Neural crest cell (in vitro differentiated cells): ENCODE measurements around the gene NUPR1. TPM values are rescaled to one million over a fixed set of nuclear protein-coding genes. Genes with fewer than 3 reads are reported as not detected.

Experiments used
- DNase-seq: peaks from one replicate; pipeline ENCODE4 v3.0.0; 2021; ENCODE audit warnings: low read depth, mixed read lengths, low spot score
- H3K27ac Mint-ChIP-seq: one replicate; pipeline ENCODE4 v1.8.0; 2021; ENCODE audit warnings: mild to moderate bottlenecking, mixed read lengths; ENCODE audit not compliant: unreplicated experiment
- H3K27me3 Mint-ChIP-seq: 2 replicates; pipeline ENCODE4 v1.8.0; 2021; ENCODE audit warnings: low read depth, mild to moderate bottlenecking, mixed read lengths
- H3K36me3 Mint-ChIP-seq: 2 replicates; pipeline ENCODE4 v1.8.0; 2021; ENCODE audit warnings: low read depth, mild to moderate bottlenecking, mixed read lengths
- H3K4me1 Mint-ChIP-seq: 2 replicates; pipeline ENCODE4 v1.8.0; 2021; ENCODE audit warnings: mixed read lengths
- H3K4me3 Mint-ChIP-seq: one replicate; pipeline ENCODE4 v1.8.0; 2021; ENCODE audit warnings: mild to moderate bottlenecking, mixed read lengths
- H3K9me3 Mint-ChIP-seq: 2 replicates; pipeline ENCODE4 v1.8.0; 2021; ENCODE audit warnings: mixed read lengths
- total RNA-seq: library from RNA; stranded (reverse); gene quantifications from 2 replicates; pipeline ENCODE4 v1.2.1, GENCODE V29; 2021
- TF ChIP-seq, protein P1 (sequence below): fragments of 200-600 bp; sonication (generic); conservative IDR thresholded peaks from 2 replicates; pipeline ENCODE4 v1.5.0; 2021; ENCODE audit warnings: antibody characterized with exemption, mild to moderate bottlenecking

NUPR1 gene
- total RNA-seq, 1 donor from 2014 or later = not detected

DNA sequence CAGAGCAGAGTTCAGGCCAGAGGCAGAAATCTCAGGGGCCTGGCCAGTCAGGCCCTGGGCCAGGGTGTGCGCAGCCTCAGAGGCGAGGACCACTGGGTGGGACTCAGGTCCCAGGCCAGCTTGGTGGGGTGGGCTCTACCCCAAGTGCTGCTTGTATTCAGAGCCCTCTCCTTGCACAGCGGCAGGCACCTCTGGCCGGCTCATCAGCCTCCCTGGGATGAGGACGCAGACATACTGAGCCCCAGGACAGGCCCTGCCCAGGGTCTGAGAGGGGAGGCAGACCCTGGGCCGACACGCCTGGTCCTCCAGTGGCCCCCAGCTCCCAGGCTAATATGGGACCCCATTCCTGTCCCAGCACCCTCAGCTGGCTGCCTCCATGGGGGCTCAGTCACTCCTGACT is 24.5 kb downstream of the NUPR1 start:
- Mint-ChIP-seq H3K27ac (no peak overlapping the region), H3K27me3 (no peaks in the 10 kb centered on the region)

DNA sequence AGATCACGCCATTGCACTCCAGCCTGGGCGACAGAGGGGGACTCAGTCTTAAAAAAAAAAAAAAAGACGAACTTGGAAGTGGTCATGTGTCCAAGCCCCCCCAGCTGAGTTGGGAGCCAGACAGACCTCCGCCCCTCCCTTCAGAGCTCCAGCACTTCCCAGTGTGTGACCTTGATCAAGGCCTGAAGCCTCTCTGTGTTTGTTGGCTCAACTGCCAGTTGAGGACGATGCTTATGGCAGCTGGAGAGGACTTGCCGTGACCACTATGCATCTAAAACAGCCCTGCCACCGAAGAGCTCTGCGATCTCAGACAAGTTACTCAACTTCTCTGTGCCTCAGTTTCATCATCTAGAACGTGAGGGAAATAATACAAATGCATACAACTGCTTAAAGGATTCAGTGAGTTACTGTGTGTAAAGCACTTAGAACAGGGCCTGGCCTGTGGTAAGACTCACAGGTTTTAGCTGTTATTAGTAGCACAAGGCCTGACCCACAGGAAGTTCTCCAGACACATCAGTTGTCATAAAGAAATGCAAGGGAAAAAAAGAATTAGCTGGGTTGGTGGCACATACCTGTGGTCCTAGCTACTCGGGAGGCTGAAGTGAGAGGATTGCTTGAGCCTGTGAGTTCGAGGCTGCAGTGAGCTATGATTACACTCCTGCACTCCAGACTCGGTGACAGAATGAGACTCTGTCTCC is 25.1 kb downstream of the NUPR1 start:
- Mint-ChIP-seq H3K27ac (peak overlapping the region; percentile 12), H3K9me3 (no peaks in the 10 kb centered on the region), H3K36me3 (no peaks in the 10 kb centered on the region), H3K4me1 (no peaks in the 10 kb centered on the region), H3K4me3 (no peak overlapping the region), H3K27me3 (no peaks in the 10 kb centered on the region)
- TF ChIP-seq, protein P1, sequence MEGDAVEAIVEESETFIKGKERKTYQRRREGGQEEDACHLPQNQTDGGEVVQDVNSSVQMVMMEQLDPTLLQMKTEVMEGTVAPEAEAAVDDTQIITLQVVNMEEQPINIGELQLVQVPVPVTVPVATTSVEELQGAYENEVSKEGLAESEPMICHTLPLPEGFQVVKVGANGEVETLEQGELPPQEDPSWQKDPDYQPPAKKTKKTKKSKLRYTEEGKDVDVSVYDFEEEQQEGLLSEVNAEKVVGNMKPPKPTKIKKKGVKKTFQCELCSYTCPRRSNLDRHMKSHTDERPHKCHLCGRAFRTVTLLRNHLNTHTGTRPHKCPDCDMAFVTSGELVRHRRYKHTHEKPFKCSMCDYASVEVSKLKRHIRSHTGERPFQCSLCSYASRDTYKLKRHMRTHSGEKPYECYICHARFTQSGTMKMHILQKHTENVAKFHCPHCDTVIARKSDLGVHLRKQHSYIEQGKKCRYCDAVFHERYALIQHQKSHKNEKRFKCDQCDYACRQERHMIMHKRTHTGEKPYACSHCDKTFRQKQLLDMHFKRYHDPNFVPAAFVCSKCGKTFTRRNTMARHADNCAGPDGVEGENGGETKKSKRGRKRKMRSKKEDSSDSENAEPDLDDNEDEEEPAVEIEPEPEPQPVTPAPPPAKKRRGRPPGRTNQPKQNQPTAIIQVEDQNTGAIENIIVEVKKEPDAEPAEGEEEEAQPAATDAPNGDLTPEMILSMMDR = no peak
- no peak for DNase-seq

More for the DNA sequence above, 24.5 kb downstream of the NUPR1 start:
- Mint-ChIP-seq H3K4me3 (no peak overlapping the region), H3K9me3 (no peaks in the 10 kb centered on the region), H3K4me1 (no peaks in the 10 kb centered on the region), H3K36me3 (no peaks in the 10 kb centered on the region)
- no peak for DNase-seq
- TF ChIP-seq, protein P1 = no peak

DNA sequence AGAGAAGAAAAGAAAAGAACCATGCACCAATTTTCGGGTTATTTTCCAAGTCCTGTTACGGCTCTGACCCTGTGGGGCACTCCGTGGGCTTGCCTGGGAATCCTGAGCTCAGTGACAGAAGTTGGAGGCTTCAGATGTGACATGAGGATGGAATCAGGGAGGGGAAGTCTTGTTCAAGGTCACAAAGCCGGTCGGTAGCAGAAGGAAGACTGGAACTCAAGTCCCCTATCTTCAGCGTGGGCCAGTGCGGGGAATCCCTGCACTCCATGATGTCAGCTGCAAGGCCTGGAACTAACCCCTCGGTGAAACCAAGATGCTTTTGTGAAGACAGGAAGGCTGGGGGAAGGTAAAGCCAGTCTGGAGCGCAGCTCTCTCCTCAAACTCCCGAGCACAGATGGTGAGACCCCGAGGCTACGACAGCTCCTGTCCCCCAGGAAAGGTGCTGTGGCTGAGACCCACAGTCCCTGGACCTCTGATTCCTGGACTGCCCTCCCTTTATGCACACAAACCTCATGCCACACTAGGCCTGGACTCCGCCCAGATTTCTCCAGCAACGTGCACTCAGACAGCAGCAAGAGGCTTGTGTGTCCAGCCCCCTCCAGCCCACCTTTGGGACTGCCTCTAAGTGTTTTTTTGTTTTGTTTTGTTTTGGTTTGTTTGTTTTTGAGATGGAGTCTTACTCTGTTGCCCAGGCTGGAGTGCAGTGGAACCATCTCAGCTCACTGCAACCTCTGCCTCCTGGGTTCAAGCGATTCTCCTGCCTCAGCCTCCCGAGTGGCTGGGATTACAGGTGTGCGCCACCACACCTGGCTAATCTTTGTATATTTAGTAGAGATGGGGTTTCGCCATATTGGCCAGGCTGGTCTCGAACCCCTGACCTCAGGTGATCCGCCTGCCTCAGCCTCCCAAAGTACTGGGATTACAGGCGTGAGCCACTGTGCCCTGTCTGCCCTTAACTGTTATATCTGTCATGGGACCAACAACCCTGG is 26.7 kb downstream of the NUPR1 start:
- H3K9me3 Mint-ChIP-seq = no peaks in the 10 kb centered on the region
- no peaks in the 10 kb centered on the region for H3K27me3 Mint-ChIP-seq
- no peaks in the 10 kb centered on the region for H3K4me1 Mint-ChIP-seq
- TF ChIP-seq, protein P1 = no peak
- H3K27ac Mint-ChIP-seq = no peak overlapping the region
- no peak for DNase-seq
- H3K36me3 Mint-ChIP-seq = no peaks in the 10 kb centered on the region
- no peak overlapping the region for H3K4me3 Mint-ChIP-seq

DNA sequence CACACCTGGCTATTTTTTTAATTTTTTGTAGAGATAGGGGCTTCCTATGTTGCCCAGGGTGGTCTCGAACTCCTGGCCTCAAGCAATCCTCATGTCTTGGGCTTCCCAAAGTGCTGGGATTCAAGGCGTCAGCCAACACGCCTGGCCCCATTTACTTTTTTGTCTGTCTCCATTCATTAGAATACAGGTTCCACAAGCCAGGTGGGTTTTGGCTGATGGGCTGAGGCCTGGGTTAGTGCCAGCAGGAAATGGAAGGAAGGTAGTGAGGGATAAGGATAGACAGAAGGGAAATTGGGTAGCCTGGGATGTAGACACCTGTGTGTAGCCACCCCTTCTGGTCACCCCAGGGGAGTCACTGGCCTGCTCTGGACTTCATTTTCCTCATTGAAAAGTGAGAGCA is 27.7 kb downstream of the NUPR1 start:
- TF ChIP-seq, protein P1 = no peak
- H3K9me3 Mint-ChIP-seq = no peaks in the 10 kb centered on the region
- H3K27ac Mint-ChIP-seq = no peak overlapping the region
- no peak overlapping the region for H3K4me3 Mint-ChIP-seq
- H3K36me3 Mint-ChIP-seq = no peaks in the 10 kb centered on the region
- no peak for DNase-seq
- peaks cover 6% of the 10 kb centered on the region for H3K27me3 Mint-ChIP-seq
- no peaks in the 10 kb centered on the region for H3K4me1 Mint-ChIP-seq

DNA sequence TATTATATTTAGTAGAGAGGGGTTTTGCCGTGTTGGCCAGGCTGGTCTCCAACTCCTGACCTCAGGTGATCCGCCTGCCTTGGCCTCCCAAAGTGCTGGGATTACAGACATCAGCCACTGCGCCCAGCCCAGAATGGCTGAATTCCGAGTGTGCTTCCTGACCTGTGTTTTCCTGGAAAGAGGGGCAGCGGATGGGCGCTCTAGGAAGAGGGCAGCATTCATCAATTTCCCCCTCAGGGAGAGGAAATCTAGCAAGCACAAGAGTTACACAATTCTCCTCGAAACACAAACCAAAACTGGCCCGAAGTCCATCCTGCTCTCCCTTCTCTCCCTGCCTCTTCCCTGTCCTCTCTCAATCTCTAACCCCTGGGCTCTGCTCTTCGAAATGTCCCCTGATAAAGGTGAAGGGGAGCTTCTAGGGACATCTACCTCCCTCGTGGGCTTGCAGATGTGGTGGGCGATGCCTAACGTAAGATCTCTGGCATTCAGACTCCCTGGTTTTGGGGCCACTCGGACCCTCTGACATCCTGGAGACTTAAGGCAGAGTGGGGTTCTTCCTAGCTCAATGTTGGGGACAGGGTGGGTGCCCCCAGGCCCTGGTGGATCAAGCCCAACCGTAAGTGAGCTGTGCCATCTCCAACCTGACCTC is 33.2 kb downstream of the NUPR1 start:
- Mint-ChIP-seq H3K27ac (no peak overlapping the region), H3K9me3 (no peaks in the 10 kb centered on the region)
- TF ChIP-seq, protein P1 = no peak

More for the DNA sequence above, 33.2 kb downstream of the NUPR1 start:
- H3K4me3 Mint-ChIP-seq = no peak overlapping the region
- peaks cover 14% of the 10 kb centered on the region for H3K27me3 Mint-ChIP-seq
- H3K4me1 Mint-ChIP-seq = no peaks in the 10 kb centered on the region
- DNase-seq = no peak
- H3K36me3 Mint-ChIP-seq = no peaks in the 10 kb centered on the region
